Epithelial cell of esophagus (primary cell): Measurements from ENCODE around the gene TRAPPC5.

Source experiments
- DNase-seq: peaks from one replicate; pipeline ENCODE4 v3.0.0; 2010; ENCODE audit warnings: low read depth
- H3K4me3 ChIP-seq: 2 replicates; pipeline ENCODE4 v1.5.1; 2011; ENCODE audit warnings: mild to moderate bottlenecking, low read length, control low read depth
- CTCF ChIP-seq: IDR thresholded peaks from 2 replicates; pipeline ENCODE4 v1.5.1; 2011; ENCODE audit warnings: low read depth, mild to moderate bottlenecking, low read length, control low read depth, inconsistent platforms; ENCODE audit not compliant: insufficient read depth; ENCODE audit errors: missing control alignments

TRAPPC5 gene

GRCh38 chr19:7710616-7711015 is 30.0 kb downstream of the TRAPPC5 start:
- no peak for DNase-seq
- TF ChIP-seq CTCF = no peak
- H3K4me3 ChIP-seq = no peak overlapping the region

GRCh38 chr19:7715671-7716070 is 35.0 kb downstream of the TRAPPC5 start:
- H3K4me3 ChIP-seq = no peak overlapping the region
- TF ChIP-seq CTCF = no peak
- DNase-seq = no peak

- no peak overlapping the region for H3K4me3 ChIP-seq
- TF ChIP-seq CTCF = no peak
- no peak for DNase-seq
These were observed 36.1 kb downstream of the TRAPPC5 start for GRCh38 chr19:7716762-7717161.

DNA sequence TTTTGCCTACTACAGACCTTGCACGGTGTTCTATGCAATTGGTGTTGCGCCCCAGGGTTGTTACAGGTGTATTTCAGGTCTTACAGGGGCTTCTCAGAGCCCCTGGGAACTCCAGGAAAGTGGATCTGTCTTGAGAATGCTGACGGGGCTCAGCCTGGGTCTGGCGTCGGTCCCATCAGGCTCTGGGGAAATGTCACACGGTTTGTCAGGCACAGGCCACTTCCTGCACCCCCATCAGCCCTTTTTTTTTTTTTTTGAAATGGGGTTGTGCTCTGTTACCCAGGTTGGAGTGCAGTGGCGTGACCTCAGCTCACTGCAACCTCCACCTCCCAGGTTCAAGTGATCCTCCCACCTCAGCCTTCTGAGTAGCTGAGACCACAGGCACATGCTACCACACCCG is 38.0 kb downstream of the TRAPPC5 start:
- DNase-seq = no peak
- no peak for TF ChIP-seq CTCF

GRCh38 chr19:7720351-7720750 is 39.7 kb downstream of the TRAPPC5 start:
- no peak for TF ChIP-seq CTCF
- H3K4me3 ChIP-seq = no peak overlapping the region
- no peak for DNase-seq

More for the DNA sequence above, 38.0 kb downstream of the TRAPPC5 start:
- H3K4me3 ChIP-seq = no peak overlapping the region

GRCh38 chr19:7722231-7722651 is 41.6 kb downstream of the TRAPPC5 start:
- DNase-seq = no peak
- TF ChIP-seq CTCF = no peak
- no peak overlapping the region for H3K4me3 ChIP-seq

- no peak for DNase-seq
- no peak for TF ChIP-seq CTCF
- no peak overlapping the region for H3K4me3 ChIP-seq
These were observed 45.2 kb downstream of the TRAPPC5 start for GRCh38 chr19:7725791-7726190.
